ENCODE data around the gene OSGEP.
"Not testable (repeated sequence)": the region's sequence is repeated elsewhere in the genome, so short reads cannot be mapped to it uniquely, and the experiment has no call there.

OSGEP gene

DNA sequence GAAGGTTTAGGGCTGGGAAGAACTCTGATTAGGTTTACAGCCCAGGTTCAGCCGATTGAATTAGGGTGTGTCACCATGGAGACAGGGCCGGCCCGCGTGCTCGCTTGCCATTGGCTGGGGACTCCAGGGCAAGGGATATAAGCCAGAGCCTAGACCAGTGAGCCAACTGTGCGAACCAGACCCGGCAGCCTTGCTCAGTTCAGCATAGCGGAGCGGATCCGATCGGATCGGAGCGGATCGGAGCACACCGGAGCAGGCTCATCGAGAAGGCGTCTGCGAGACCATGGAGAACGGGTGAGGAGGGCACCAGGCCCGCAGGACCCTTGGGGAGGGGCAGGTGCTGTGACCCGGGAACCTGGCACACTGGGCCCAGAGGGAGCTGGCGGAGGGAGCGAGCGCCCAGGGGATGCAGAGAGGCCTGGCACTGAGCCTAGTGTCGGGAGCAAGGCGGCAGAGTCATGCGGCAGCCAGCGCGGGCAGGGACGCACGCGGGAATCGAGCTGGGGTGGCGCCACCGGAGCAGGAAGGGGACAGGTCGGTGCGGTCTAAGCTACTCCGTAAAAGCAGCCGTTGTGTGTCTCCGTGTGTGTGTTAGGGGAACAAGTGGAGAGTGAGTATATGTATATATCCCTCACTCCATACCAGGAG is 14.8 kb upstream of the OSGEP start, which contains the start of gene PNP:
Gene PNP, plus strand, starts transcription at position 165 of the 648 bp plus-strand sequence. Its CDS starts 119 bp downstream, at position 284.
- DNase-seq, result peak; percentile 91

- no peak for DNase-seq
Observed at GRCh38 chr14:20468764-20469241, 14.2 kb upstream of the OSGEP start.

GRCh38 chr14:20461225-20462141 is 6.9 kb upstream of the OSGEP start, which contains the start of gene PIP4P1:
Gene PIP4P1 (minus strand): TSS chr14:20461434. CDS start chr14:20461325, 109 bp downstream.
- peak; percentile 100 for DNase-seq

DNA sequence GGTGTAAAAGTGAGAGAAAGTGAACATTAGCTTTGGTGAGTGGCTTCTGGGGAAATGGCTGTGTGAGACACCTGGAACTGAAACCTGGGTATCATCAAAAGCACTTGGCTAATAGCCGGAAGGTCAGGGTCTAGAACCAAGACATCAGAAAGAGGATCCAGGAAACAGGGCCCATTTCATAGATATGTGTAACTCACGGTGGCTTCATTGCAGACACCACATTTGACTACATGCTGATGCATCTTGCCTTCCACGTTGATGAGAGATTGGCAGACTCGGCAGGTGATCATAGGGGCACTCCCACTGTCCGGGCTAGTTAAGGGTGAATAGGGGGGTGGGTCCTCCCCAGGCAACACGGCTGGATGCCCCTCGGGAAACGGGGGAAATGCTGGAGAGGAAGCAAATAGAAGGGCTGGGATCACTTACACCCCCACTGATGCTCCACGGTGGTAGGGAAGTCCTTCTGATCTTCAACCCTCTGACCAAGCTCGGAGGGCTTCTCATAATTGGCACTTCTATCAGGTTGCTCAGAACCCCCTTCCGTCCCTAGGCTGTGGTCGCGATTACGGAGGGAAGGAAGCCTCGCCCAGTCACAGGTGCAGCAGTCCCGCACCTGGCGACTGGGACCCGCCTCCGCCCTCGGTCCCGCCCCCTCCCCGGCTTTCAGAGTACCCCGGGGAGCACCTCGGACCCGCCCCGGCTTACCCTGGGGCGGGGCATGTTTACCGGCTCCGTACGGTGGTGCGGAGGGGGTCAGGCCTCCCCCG is 6.0 kb upstream of the OSGEP start:
- no peak for DNase-seq

DNA sequence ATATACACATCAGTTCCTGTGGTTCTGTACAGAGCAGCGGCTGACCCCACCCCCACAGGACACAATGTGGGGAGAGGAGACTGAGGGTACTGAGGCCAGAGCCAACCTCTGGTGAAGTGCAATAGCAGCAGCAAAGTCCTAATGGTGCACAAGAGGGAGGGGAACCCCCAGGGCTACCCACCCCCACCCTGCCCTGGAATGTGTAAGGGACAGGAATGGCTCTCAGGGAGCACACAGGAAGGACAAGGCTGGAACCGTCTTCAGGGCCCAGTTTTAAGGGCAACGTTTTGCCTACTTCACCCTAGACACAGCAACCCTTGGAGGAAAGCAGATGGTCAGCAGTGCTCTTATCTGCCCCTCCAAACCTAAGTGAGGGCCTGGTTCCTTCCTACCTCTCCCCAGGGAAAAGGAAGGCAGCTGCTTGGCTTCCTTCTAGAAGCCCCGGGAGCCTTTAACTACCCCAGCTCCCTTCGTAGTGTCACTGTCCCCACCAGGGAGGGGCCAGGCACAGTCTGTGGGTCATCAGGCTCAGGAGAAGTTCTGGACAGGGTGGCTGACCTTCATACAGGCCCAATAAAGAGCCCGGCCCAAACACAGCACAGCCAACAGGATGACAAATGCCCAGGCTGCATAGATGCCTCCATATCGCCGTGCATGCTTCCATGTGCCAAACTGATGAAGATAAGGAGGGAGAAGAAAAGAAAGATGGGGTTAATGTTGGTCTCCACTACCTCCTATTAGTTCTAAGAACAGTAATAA is 3.6 kb upstream of the OSGEP start:
- no peak for DNase-seq

DNA sequence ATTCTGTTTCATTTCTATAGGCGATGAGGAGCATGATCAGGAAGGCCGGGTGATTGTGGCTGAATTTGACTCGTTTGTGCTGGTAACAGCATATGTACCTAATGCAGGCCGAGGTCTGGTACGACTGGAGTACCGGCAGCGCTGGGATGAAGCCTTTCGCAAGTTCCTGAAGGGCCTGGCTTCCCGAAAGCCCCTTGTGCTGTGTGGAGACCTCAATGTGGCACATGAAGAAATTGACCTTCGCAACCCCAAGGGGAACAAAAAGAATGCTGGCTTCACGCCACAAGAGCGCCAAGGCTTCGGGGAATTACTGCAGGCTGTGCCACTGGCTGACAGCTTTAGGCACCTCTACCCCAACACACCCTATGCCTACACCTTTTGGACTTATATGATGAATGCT is 2.4 kb upstream of the OSGEP start:
- DNase-seq, result no peak

DNA sequence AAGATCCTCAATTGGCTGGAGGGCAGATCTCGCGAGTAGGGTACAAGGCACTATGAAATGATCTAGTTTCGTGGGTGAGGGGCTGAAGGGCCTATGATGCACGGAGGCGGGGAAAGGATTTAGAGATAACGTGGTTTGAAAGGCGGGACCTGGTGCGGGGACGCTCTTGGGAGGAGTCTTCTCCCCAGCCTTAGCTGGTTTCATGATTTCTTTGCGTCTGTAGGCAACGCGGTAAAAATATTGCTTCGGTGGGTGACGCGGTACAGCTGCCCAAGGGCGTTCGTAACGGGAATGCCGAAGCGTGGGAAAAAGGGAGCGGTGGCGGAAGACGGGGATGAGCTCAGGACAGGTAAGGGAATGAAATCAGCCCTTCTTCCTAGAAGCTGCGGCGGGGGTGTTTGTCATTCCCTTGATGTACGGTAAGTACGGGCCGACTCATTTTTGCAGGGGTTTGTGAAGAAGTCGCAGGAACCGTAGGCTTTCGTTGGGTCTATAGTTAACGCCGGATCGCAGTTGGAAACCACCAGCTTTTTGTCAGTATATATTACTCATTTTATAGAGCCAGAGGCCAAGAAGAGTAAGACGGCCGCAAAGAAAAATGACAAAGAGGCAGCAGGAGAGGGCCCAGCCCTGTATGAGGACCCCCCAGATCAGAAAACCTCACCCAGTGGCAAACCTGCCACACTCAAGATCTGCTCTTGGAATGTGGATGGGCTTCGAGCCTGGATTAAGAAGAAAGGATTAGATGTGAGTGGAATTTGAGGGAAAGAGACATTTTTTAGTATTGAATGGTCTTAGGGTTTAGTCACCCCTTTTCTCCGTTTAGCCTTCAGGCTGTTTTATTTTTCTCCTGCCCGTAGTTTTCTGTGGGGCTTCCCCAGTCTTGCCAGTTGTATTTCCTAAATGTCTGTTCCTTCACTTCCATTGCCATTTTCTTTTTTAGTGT is 1.0 kb upstream of the OSGEP start:
- peak; percentile 83 for DNase-seq

- DNase-seq, result not testable (repeated sequence)
Observed at GRCh38 chr14:20452831-20453230, 1.8 kb downstream of the OSGEP start.

DNA sequence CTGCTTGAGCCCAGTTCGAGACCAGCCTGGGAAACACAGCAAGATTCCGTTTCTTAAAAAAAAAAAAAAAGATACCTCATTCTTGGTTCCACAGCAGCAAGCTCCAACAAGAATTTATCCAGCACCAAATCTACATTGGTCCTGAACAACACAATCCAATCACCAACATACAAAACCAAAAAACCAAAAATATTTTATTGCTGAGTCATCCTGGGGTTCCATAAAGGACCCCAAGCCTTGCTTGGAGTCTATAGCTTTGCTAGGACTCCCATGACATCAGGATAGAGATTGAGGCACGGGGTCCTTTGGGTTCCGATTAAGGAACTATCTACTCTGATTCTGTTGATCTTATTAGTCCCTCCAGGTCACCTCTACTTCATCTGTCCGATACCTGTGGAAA is 7.7 kb downstream of the OSGEP start:
- no peak for DNase-seq

DNA sequence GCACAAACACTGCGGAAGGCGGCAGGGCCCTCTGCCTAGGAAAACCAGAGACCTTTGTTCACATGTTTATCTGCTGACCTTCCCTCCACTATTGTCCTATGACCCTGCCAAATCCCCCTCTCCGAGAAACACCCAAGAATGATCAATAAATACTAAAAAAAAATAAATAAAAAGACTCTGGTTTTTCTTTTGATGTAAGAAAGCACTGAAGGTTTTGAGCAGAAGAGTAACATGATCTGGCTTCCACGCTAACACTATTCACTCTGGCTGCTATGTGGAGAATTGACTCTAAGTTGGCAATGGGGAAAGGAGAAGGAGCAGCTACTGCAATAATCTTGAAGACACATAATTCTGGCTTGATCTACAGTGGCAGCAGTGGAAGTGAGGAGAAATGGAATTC is 11.0 kb downstream of the OSGEP start:
- DNase-seq, result not testable (repeated sequence)

DNA sequence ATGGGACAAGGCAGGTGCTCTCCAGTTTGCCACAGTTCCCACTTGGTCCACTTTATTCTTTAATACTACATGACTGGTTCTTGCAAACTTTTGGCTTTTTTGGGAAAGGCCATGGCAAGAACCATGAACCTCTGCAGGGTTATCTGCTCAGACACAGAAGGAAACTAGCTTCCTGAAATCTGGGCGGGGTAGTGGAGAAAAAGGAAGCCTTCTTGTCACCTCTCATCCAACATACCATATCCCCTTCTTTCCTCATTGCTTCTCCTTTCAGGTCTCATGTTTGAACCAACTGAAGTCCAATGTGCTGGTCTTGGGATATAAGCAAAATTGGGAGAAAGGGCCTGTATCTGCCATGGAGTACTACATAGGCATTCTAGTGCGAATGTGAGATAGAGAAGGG is 13.2 kb downstream of the OSGEP start:
- no peak for DNase-seq

DNA sequence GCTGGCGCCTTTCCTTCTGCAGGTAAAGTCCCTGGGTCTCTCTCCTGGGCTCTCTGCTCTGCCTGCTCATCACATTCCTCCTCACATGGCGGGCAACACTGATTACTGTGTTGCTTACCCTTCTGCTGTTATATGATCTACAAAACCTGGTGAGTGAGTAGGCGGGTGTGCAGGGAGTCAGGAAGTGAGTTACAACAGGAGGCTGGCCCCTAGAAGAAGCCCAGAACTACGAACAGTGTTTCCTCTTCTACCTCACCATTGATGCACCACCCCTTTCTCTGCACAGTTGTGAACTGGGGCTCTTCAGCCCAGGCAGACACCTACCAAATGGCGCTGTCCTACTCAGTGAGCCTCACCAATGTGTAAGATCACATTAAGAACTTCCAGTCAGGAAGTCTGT is 13.7 kb downstream of the OSGEP start:
- no peak for DNase-seq

DNA sequence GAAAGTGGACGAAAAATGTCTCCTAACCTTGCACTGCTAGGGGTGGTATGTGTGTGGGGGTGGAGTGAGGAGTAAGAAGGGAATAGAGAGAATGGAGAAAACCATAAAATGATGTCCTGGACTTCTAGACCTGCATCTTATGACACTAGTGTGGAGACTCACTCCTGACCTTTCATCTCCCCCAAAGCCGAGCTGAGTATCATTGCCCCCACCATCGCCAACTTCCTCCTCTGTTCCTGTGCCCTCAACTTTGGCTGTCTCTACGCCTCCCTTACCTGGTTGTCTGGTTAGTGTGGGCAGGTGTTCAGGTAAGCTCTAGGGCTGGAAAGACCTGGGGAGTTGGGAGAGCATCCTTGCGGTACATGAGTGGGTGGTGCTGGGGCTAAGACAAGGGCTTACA is 14.1 kb downstream of the OSGEP start:
- DNase-seq, result no peak

DNA sequence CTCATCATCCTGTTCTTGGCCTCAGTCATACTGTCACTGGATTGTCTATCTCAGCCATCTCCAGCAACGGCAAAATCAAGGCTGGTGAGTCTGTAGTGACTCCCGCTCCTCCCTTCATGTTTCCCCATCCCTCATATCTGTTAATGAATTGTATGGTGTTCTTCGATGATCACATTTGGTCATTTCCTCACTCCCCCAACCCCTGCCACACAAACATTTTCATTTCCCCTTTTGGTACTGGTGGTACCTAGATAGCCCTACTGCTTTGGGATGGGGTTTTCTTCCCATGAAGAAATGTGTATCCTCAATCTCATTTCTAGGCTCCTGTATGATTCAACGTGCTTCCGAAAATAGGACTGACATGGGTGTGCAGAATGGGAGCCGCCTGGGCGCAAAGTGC is 15.9 kb downstream of the OSGEP start:
- DNase-seq, result no peak

DNA sequence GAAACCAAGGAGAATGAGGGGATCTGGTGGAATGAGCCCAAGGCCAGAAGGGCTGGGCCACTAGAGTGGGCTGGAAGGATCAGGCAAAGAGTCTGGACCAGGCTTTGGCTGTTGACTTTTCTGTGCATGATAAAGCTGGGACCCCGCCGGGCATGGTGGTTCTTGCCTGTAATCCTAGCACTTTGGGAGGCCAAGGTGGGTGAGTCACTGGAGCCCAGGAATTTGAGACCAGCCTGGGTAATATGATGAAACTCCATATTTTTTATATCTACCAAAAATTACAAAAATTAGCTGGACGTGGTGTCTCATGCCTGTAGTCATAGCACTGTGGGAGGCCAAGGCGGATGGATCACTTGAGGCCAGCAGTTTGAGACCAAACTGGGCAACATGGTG is 18.3 kb downstream of the OSGEP start:
- DNase-seq, result peak; percentile 80

DNA sequence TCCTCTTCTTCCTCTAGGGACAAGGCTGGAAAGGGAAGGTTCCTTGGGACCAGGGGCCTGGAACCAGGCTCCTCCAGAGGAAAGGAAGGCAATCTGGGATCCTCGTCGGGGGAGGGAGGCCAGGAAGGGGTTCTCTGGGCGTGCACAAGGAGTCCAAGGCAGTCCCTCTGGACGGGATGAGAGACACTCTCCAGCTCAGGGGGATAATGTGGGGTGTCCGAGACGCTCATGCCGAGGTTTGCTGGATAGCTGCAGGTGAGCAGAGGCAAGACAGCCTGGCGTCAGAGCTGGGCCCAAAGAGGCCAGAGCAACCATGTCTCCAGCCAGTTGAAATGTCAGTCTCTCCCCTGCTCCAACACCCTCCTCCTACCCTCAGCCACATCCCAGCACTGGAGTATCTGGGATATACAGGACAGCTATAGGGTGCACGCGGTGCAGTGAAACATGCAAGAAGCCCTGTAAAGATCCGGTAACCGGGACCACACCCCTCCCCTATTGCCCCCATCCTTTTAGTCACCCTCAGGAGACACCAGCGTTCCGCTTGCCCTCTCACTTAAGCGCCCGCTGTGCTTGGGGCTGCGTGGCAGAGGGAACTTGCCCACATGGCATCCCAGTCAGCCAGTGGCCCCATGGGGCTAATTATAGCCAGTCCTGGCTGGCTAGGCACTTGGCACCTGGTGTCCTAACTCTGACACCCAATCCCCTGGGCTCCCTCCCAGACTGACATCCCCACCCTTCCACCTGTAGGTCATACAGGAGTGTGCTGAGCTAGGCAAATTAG is 18.8 kb downstream of the OSGEP start, which contains the start of gene KLHL33:
Gene KLHL33, minus strand, starts transcription at position 585 of the 781 bp plus-strand sequence. Its CDS starts 355 bp downstream, at position 230.
- no peak for DNase-seq

DNA sequence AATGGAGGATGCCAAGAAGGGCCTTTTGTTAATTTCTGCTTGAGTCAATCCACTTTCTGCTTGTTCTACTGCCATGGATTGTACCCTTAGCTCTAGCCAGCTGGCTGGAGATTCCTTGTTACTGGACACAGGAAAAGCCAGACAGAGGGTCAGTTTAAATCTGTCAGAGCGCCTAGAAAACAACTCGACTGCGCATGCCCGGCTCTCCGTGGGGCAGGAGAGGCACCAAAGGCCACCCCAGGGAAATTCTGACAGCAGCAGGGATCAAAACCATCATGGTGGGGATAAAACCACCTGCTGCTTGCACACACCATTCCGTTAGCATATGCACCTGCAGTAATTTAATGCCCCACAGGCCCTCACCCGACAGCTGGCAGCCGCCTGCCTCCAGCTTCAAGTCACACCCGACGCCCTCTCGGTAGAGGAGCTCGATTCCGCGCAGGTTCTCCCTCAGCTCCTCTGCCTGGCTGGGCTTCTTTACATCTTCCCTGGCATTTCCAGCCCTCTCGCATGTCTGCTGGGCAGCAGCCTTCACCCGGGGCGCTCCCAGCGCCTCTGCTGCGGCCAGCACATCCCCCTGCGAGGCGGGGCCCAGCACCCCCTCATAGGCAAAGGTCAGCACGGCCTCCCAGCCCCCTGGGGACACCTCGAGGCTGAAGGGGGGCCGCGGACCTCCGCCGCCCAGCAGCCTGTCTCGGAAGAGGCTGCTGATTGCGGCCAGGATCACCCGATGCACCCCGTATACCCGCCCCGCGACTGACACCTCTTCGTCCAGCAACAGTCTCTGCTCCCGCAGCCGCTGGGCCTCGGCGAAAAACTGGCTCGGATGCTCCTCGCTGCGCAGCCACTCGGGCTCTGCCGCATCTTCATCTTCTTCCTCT is 19.7 kb downstream of the OSGEP start:
- DNase-seq, result peak; percentile 13

GRCh38 chr14:20429801-20430669 is 24.6 kb downstream of the OSGEP start:
- no peak for DNase-seq

Data from EL (cell line).